Astrocyte (in vitro differentiated cells and primary cell): ENCODE results near the gene DAD1.

Experiments used
- EZH2 ChIP-seq: IDR thresholded peaks from 2 replicates; pipeline ENCODE4 v1.6.1; 2012; ENCODE audit warnings: mild to moderate bottlenecking, low read length, inconsistent platforms; ENCODE audit not compliant: insufficient read depth
- TF ChIP-seq, protein P1 (sequence below): IDR thresholded peaks from 2 replicates; pipeline ENCODE4 v1.5.1; 2011; ENCODE audit warnings: low read depth, mild to moderate bottlenecking, inconsistent platforms, low read length, moderate library complexity; ENCODE audit not compliant: insufficient read depth

DNA sequence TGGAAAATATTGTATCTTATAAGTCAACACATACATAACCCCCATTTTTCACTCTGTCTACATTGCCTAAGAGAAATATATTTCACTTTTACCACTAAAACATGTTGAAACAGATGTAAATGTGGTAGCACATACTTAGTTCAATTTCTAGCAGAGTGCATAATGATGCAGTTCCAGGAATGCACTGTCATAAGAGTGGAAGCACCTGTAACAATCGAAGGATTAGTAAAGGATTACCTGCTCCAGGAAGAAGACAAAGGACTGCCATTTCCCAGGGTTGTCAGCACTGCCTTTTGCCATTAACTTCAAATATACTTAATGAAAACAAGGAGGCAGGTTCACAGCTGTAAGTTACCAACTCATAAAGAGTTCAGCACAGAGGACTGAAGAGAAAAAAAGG is 24.6 kb downstream of the DAD1 start:
- TF ChIP-seq, protein P1, sequence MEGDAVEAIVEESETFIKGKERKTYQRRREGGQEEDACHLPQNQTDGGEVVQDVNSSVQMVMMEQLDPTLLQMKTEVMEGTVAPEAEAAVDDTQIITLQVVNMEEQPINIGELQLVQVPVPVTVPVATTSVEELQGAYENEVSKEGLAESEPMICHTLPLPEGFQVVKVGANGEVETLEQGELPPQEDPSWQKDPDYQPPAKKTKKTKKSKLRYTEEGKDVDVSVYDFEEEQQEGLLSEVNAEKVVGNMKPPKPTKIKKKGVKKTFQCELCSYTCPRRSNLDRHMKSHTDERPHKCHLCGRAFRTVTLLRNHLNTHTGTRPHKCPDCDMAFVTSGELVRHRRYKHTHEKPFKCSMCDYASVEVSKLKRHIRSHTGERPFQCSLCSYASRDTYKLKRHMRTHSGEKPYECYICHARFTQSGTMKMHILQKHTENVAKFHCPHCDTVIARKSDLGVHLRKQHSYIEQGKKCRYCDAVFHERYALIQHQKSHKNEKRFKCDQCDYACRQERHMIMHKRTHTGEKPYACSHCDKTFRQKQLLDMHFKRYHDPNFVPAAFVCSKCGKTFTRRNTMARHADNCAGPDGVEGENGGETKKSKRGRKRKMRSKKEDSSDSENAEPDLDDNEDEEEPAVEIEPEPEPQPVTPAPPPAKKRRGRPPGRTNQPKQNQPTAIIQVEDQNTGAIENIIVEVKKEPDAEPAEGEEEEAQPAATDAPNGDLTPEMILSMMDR, result no peak
- no peak for TF ChIP-seq EZH2
